ENCODE results near the gene PAK5.

The PAK5 gene

DNA sequence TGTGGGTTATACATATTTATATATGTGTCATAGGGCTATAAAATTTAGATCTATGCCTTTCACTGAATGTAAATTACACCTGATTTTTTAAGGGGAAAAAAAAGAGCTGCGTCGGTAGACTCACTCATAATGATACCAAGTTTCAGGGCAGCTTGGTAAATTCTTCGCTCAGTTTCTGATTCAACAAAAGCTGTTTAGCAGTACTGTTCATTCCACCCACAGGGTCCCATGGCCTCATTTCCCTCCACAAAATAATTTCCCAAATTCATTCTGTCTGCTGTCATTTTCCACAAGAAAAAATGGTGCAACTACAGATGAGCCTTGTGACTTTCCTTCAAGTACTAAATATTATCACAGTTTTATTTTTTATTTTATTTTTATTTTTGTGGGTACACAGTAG lies 63.7 kb downstream of the PAK5 start:
- no peak for DNase-seq

DNA sequence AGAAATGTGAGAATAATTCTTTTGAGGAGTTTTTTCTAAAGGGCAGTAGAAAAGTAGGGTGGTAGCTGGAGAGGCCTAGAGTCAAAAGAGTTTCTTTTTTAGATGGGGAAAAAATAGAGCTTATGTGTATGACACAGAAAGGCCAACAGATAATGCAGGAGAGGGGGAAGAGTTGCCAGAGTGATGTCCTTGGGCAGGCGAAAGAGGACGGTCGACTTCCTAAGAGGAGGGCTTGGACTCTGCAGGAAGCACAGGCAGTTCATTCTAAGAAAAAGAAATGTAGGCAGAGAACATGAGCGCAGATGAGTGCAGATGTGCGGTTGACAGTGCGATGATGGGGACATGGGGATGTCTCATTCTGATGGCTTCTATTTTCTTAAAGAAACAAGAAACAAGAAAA lies 68.9 kb downstream of the PAK5 start:
- no peak for DNase-seq

GRCh38 chr20:9761476-9761875 lies 77.4 kb downstream of the PAK5 start:
- no peak for DNase-seq

DNA sequence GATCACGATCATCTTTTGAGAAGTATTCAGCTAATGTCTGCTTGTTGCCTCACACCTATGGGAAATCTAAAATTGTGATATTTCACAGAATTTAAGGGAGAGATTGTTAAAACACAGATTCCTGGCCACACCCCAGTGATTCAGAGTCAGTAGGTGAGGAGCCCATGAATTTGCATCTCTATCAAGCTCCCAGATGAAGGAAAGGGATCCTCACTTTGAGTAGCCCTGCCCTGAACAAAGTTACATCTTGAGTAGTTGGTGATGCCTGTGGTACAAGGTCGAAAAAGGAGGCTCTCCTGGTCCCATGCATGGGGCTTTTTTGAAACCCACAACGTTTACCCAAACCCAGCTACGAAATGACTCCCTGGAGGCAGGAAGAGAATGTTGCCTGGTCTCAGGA lies 79.5 kb downstream of the PAK5 start:
- no peak for DNase-seq

DNA sequence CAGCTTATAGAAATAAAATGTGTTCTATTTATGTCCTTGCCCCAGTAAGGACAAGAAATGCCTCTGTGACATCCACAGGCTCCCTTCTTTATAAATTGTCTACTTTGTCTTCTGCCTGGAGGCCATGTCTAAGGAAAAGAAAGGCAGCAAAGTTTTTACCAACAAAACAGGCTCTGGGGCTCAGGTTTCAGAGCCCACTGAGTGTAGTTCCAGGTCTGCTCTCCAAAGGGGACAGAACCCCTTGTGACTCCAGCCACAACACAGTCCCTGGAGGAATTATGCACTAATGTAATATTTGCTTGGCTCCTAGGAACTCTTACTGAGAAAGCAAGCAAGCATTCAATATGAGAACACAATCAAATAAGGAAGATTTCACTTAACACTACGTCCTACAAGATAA lies 80.1 kb downstream of the PAK5 start:
- no peak for DNase-seq

DNA sequence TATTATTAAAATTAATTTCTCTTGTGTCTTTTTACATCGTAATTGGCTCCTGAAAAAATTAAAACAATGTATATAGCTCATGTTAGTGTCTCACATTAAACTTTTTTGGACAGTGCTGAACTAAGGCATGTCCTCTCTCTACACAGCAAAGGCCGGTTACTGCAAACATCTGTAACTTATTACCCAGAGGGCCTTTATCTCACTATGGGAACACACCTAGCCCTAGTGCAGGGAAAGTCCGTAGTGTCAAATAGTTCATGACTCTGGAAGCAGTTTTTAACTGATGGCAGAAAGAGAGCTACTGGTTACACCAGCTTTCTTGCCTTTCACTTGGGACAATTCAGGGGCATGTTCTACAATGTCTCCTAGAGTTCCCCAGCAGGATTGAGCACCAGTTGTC lies 82.2 kb downstream of the PAK5 start:
- DNase-seq = no peak

DNA sequence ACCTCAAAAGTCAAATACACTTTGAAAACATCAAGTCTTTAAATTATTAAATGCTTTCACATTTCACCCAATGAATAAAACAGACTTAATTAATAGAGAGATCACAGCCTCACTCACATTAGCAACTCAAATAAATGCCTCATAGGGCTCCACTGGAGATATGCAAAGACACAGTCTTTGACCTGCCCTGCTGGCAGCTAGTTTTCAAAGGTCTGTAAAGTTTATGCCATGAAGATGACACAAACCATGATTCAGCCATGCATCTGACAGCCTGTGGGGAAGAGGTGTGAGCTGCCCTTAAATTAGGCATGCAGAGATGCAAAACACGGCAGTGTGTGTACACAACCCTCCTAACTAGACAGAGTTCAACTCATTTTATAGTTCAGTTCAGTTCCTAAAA lies 83.6 kb downstream of the PAK5 start:
- DNase-seq = no peak

- no peak for DNase-seq
These were observed 94.3 kb downstream of the PAK5 start for GRCh38 chr20:9744551-9744950.

DNA sequence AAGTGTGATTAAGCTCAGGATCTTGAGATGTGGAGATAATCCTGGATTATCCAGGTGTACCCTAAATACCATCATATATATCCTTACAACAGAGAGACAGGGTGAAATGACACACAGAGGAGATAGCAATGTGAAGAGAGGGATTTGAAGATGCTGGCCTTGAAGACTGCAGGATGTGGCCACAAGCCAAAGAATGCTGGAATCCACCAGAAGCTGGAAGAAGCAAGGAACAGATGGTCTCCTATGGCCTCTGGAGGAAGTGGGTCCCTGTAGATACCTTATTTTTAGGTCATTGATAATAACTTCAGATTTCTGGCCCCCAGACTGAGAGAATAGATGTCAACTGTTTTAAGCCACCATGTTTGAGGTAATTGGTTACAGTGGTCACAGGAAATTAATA lies 95.0 kb downstream of the PAK5 start:
- DNase-seq = no peak

GRCh38 chr20:9742821-9743220 lies 96.1 kb downstream of the PAK5 start:
- DNase-seq = no peak

- DNase-seq = no peak
These were observed 96.9 kb downstream of the PAK5 start for GRCh38 chr20:9741996-9742395.

GRCh38 chr20:9740486-9740885 lies 98.4 kb downstream of the PAK5 start:
- DNase-seq = no peak

GRCh38 chr20:9739991-9740390 lies 98.9 kb downstream of the PAK5 start:
- no peak for DNase-seq

DNA sequence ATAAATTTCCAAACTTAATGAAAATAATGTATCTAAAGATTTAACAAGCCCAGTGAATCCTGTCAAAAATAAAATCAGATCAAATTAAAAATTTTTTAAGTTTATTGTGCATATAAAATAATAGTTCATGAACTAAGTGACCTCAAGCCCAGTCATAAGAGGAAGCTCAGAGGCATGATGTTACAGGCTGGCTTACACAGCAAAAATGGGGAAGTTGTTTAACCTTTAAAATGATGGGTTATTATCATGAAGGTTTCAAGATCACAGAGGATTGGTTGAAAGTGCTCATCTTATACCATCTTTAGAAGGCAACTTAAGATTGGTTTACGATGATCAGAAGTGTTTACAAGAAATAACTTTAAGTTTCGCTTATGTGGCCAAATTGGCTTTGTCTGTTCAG lies 102.5 kb downstream of the PAK5 start:
- no peak for DNase-seq

DNA sequence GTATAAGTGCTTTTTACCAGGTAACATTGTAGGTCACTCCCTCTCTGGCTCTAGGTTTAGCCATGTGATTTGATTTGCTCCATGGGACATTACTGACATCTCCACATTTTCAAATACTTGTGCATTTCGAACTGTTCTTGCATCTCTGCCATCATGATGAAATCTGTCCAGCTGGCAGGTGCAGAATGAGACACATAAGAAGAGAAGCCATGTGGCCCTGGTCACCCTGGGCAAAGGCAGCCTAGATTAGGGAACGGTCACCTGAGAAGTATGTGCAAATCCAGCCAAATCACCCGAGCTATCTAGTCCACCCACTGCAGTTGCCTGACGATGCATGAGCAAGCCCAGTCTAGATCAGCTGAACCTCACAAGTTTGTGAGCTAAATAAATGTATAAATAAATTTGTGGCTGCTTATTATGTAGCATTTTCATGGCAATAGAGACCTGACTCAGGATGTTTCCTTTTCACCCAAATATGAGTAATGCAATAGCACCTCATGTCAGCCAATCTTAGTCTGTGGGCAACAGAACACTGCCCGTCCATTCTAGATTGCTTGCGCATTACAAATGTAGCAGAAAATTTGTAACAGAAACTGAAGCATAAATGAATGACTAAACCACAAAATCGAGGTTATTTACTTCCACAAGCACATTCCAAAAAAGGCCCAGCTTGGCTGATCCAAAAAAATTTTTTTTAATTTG lies 115.2 kb downstream of the PAK5 start:
- no peak for DNase-seq

DNA sequence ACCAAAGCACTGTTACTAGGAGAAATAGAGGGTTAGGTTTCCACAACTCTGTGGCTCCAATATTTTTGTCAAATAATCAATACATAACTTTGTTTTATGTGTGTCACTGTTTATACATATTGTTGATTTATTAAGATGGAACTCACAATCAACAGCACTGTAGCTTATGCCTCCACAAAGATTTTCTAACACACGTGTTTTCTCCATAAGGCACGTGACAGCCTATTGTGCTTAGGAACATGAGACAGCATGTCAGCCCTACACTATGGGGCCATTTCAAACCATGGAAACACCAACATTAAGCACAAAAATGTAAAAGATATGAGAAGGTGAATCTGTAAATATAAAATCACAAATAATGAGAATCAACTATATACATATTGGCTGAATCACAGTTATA lies 127.0 kb downstream of the PAK5 start:
- DNase-seq = no peak

- no peak for DNase-seq
These were observed 128.2 kb downstream of the PAK5 start for GRCh38 chr20:9710685-9711084.

- no peak for DNase-seq
These were observed 133.0 kb downstream of the PAK5 start for GRCh38 chr20:9705722-9706476.

- no peak for DNase-seq
These were observed 139.7 kb downstream of the PAK5 start for GRCh38 chr20:9699181-9699580.

GRCh38 chr20:9689041-9689440 lies 149.8 kb downstream of the PAK5 start:
- DNase-seq = no peak

DNA sequence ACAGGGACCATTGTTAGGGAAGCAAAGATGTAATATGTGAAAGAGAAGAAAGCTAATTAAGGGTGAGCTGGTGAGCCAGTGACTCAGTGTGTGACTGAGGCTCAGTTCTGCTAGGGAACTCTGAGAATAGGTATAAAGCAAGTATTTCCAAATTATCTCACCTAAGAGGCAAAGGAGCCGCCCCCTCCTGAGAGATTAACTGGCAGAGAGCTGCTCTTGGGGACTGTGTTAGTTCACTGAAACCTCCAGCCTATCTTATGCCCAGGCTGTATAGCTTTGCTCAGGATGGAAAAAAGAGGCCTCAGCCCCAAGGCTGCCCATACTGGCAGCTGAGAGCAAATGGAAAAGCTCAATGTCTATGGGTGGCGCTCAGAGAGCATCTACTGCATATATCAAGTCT lies 152.0 kb downstream of the PAK5 start:
- DNase-seq = no peak

DNA sequence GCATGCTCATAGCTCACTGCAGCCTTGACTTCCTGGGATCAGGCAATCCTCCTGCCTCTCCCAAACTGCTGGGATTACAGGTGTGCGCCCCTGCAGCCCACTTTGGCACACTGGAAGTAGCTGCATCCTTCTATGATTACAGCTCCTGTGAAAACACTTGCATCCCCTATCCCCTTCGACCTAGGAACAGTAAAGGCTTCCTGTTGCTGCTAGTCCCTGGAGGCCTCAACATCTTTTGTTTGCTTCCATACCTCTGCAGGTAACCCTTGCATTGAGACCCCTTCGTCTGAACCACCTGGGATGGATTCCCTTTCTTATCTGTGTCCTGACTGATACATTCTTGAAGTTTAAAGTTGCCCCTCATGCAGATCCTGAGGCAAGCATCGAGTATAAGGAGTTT lies 152.4 kb downstream of the PAK5 start:
- no peak for DNase-seq

DNA sequence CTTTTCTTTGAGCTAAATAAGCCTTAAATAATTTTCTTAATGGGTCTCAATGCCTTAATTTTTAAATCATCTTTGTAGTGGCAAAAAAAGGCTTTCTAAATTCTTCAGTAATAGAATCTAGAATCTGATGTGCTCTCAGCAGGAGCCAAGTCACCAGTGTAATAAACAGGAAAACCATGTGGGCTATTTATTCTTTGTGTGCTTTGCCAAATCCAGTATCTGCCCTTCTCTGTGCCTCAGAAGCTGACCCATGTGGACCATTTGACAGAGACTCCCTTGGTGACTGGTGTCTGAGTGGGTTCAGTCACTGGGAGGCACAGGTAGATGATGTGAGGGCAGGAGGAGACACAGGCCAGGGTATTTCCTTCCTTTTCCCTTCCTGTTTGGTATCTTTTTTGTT lies 152.9 kb downstream of the PAK5 start:
- no peak for DNase-seq

- no peak for DNase-seq
These were observed 153.9 kb downstream of the PAK5 start for GRCh38 chr20:9685011-9685410.

- no peak for DNase-seq
These were observed 161.7 kb downstream of the PAK5 start for GRCh38 chr20:9677100-9677623.
